NK-92 treated with Interleukin-12 subunit alpha and Interleukin-12 subunit beta, amount 100 ng/mL, for 24 hours (cell line): Measurements from ENCODE around the gene SEPTIN1.
A peak's percentile ranks its signal among the peaks of the same experiment; 100 is the strongest.
"Not testable (repeated sequence)": the region's sequence is repeated elsewhere in the genome, so short reads cannot be mapped to it uniquely, and the experiment has no call there.

ENCODE experiments used
- DNase-seq: peaks from one replicate; lab custom pipeline; 2025; lab: John Stamatoyannopoulos, UW

The SEPTIN1 gene

GRCh38 chr16:30401768-30402425 lies 19.5 kb upstream of the SEPTIN1 start:
- DNase-seq = no peak

GRCh38 chr16:30399435-30400186 lies 17.2 kb upstream of the SEPTIN1 start:
- DNase-seq = no peak

DNA sequence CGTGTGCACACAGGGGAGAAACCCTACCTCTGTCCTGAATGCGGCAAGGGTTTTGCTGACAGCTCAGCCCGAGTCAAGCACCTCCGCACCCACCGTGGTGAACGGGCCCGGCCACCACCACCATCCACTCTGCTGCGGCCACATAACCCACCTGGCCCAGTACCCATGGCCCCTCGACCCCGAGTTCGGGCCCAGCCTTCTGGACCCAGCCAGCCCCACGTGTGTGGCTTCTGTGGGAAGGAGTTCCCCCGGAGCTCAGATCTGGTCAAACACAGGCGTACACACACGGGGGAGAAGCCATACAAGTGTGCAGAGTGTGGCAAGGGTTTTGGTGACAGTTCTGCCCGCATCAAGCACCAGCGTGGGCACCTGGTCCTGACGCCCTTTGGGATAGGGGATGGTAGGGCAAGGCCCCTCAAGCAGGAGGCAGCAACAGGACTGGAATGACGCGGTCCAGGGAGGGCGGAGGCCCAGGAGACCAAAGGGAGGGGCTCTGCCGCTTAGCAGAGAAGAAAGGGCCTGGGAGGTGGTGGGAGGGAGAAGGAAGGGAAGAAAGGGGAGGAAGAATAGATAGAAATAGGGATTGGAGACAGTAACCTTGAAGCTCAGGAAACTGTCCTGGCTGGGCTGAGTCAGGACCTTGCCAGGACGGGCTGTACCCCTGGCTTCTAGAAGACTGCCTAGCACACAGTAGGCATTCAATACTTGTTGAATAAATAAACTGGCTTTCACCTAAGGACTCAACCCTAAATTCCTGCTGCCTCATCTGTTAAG lies 16.5 kb upstream of the SEPTIN1 start:
- DNase-seq = no peak

DNA sequence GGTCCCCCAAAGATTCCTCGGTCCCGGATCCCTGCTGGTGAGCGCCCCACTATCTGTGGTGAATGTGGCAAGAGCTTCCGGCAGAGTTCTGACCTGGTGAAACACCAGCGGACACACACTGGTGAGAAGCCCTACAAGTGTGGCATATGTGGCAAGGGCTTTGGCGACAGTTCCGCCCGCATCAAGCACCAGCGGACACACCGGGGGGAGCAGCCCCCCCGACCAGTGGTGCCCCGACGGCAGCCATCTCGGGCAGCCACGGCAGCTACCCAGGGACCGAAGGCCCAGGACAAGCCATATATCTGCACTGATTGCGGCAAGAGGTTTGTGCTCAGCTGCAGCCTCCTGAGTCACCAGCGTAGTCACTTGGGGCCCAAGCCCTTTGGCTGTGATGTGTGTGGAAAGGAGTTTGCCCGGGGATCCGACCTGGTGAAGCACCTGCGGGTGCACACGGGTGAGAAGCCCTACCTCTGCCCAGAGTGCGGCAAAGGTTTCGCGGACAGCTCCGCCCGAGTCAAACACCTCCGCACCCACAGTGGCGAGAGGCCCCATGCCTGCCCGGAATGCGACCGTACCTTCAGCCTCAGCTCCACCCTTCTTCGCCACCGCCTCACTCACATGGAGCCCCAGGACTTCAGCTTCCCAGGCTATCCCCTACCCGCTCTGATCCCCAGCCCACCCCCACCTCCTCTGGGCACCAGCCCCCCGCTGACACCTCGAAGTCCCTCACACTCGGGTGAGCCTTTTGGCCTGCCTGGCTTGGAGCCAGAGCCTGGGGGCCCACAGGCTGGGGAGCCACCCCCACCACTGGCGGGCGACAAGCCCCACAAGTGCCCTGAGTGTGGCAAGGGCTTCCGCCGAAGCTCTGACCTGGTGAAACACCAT lies 15.7 kb upstream of the SEPTIN1 start:
- peak; percentile 30 for DNase-seq

DNA sequence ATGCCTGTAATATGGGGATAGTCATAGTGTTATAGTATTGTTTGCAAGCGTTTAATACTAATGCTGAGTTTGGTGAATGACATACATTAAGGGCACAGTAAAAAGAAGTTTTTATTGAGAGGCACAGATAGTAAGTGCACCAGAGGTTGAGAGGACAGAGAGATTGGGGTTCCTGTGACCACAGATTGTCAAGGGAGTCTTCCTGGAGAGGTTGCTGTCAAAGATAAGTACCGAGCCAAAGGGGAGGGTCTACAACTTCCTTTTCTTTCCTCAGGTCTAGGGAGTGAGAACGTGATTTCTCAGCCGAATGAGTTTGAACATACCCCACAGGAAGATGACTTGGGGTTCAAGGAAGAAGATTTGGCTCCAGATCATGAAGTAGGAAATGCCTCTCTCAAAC lies 14.7 kb upstream of the SEPTIN1 start:
- DNase-seq = no peak

GRCh38 chr16:30396627-30397026 lies 14.3 kb upstream of the SEPTIN1 start:
- not testable (repeated sequence) for DNase-seq

DNA sequence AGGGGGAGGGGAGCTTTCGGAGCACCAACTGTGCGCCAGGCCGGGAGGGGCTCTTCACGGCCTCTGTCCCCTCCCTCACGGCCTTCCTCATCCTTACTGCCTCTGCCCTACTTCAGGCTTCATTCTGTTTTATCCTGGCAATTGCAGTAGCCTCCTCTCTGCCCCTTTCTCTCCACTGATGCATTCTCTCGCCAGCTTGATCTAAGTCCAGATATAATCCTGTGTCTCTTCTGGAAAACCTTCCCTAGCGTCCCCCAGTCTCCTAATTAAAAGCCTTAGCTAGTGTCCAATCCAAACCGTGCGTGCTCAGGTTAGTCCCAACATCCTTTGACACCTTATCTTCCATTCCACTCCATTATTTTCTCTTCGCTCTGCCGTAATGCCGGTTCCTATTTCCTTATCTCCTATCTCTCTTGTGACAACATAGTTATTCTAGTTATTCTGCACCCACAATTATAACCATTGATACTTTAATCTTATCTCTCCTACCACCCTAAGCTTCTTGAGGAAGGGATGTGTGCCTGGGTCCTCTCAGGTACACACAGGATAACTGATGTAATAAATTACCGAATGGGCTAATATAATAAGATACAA lies 13.7 kb upstream of the SEPTIN1 start:
- DNase-seq = no peak

GRCh38 chr16:30395155-30395991 lies 13.0 kb upstream of the SEPTIN1 start, which contains the start of gene ZNF48:
Gene ZNF48, plus strand, starts transcription at chr16:30395420. Its CDS starts 375 bp downstream, at chr16:30395795.
- DNase-seq = peak; percentile 54

DNA sequence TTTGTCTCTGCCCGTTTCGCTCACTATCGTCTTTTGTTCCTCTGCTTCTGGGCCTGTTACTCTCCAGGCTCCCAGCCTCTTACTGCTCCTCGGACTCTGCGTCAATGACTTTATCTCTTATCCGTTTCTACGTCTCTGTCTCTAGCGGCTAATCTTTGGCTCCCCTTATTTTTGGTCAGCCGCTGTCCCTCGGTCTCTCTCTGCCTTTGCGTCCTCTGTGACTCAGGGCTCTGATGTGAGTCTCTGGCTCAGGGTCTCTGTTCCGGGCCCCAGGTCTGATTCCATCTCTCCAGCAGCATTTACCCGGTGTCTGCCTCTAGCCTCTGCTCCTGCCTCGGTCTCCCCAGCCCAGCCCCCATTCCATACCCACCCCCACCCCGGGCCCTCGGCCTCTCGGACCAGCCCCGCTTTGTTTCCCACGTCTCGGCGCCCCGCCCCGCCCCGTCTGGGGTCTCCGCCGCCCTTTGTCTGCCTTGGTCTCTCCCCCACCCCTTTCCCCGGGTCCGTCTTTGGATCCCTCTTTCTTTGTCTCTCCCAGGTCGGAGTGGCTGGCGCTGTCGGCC lies 12.3 kb upstream of the SEPTIN1 start:
- DNase-seq = no peak

DNA sequence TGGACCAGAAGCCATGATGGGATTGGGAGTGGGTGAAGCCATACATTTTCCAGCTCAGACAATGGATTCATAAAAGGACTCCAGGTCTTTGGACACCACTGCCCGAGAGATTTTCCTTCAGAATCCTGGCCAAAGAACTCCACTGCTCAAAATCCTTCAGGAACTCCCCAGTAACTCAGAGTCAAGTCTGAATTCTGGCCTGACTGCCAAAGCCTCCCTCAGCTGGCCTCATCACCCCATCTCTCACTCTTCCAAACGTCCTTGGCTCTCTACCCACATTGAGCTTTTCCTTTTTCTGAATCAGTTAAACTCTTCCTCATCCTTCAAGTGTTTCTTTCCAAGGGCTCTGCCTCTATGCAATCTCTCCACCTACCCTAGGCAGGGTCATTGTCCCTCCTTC lies 1.2 kb upstream of the SEPTIN1 start:
- no peak for DNase-seq

GRCh38 chr16:30381291-30382041 lies 895 bp downstream of the SEPTIN1 start:
- peak; percentile 73 for DNase-seq

DNA sequence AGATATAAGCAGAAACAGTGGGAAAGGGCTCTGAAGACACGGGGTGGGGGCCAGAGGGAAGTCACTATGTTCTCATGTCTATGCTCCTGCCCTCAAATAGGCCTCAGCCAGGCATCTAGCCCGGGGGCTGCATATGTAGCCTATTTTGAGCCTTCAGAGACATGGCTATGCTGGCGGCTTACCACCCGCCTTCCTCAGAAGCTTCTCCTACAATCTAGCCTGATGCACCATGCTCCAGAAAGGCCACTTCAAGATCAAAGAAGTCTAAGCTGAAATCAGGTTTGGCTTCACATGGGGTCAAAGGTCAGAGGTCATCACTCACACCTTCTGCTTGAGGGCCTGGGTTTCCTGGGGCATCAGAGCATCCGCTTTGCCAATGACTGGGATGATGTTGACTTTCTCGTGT lies 1.6 kb downstream of the SEPTIN1 start:
- no peak for DNase-seq

GRCh38 chr16:30380072-30380802 lies 2.1 kb downstream of the SEPTIN1 start:
- no peak for DNase-seq

GRCh38 chr16:30379158-30379783 lies 3.1 kb downstream of the SEPTIN1 start:
- DNase-seq = no peak

DNA sequence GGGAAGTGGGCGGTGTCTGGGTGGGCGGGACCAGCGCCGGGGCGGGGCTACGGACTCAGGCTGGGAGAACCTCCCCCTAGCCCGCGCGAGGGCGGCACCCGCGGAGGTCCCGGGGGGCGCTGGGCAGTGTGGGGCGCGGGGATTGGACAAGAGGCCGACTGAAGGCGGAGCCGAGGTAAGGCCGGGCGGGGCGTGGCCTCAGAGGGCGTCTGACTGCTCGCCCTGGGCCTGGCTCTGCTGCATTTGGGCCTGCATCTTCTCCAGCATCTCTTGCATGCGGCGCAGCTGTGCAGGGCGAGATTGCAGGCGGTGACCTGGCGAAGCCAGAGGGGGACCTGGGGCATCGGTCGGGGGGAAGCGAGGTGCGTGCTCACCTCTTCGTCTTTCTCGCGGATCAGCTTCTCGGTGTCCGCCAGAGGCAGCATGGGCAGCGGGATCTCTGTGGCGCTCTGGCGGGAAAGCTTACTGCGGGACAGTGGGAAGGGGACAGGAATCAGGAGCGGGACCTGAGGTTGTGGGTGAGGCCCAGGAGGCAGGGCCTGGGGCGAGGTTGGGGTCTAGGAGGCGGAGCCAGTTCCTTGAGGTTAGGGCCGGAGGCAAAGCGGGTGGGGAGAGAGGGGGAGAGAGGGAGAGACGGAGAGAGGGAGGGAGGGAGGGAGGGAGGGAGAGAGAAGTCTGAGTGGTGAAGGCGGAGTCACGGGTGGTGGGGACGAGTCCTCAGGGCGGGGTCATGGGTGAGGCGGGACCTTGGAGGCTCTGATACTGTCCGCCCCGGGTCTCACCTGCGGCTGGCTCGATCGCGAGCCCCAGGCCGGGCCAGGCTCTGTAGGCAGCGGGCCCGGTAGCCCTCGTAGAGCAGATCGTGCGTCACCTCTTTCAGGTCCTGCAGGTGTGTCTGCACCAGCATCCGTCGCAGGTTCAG lies 3.9 kb downstream of the SEPTIN1 start:
- DNase-seq = peak; percentile 98

DNA sequence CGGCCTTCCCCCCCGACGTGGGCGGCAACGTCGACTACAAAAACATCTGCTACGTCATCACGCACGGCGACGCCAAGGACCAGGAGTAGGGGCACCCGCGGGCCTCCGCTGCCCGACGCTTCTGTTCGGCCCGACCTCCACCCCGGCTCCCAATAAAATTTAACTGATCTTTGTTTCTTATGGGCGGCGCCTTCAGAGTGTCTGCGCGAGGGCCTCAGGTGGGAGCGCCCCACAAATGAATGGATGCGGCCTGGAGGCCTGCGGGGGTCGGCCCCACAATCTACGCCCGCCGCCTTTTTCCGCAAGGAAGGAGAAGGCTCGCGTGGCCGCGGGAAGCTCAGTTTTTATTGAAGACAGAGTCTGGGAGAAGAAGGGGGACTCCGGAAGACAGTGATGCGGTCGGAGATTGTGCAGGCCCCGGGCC lies 4.5 kb downstream of the SEPTIN1 start:
- peak; percentile 80 for DNase-seq
